Gastroesophageal sphincter (tissue), 3 donors: ENCODE data around the gene CCDC60.

Experiments
- CTCF ChIP-seq, 4 experiments: fragments of 200-600 bp in 2 of 4; fragments of 450-650 bp in 2 of 4; sonication (generic) in 1 of 4; IDR thresholded peaks; one replicate each; pipeline ENCODE4 v1.5.1; 2017 to 2019; ENCODE audit warnings: antibody characterized with exemption in 4 of 4, mild to moderate bottlenecking in 2 of 4, moderate library complexity in 2 of 4
- EP300 ChIP-seq: sonication (generic); formaldehyde crosslinking; IDR thresholded peaks from one replicate; pipeline ENCODE4 v1.6.1; 2017; ENCODE audit warnings: antibody characterized with exemption, mild to moderate bottlenecking
- POLR2AphosphoS5 ChIP-seq: sonication (generic); formaldehyde crosslinking; IDR thresholded peaks from one replicate; pipeline ENCODE4 v1.6.1; 2017; ENCODE audit warnings: antibody characterized with exemption

- TF ChIP-seq CTCF (IDR thresholded peaks at IDR 0.05) = no peak
- no peak for TF ChIP-seq EP300
- no peak for TF ChIP-seq POLR2AphosphoS5
These were observed 222.3 kb downstream of the CCDC60 start for GRCh38 chr12:119556854-119557253.
